Activated T-cell treated with anti-CD3 and anti-CD28 coated beads for 24 hours (primary cell): ENCODE results near the gene SPTAN1.
"Not testable (repeated sequence)": the region's sequence is repeated elsewhere in the genome, so short reads cannot be mapped to it uniquely, and the experiment has no call there.

ENCODE experiments used
- DNase-seq: peaks from one replicate; pipeline ENCODE4 v3.0.0-alpha.2; 2020; ENCODE audit warnings: low read depth

SPTAN1 gene

GRCh38 chr9:128666481-128666941 is 114.1 kb downstream of the SPTAN1 start:
- DNase-seq: not testable (repeated sequence)

GRCh38 chr9:128669786-128670185 is 117.4 kb downstream of the SPTAN1 start:
- no peak for DNase-seq

GRCh38 chr9:128675382-128675781 is 123.0 kb downstream of the SPTAN1 start:
- DNase-seq: no peak

GRCh38 chr9:128677794-128678193 is 125.4 kb downstream of the SPTAN1 start:
- no peak for DNase-seq
